Measurements from ENCODE around the gene MLST8. TPM values are rescaled to one million over a fixed set of nuclear protein-coding genes. Genes with fewer than 3 reads are reported as not detected.

The MLST8 gene
- total and polyA plus RNA-seq, 2 donors (not counting 3 experiments of a cell fraction or from before 2014, with no cell fraction given): 36.9 to 129 TPM

GRCh38 chr16:2184346-2184745 lies 20.9 kb upstream of the MLST8 start:
- no peak for DNase-seq (ENCODE audit: low read depth, low spot score)
- CTCF ChIA-PET: no interaction called here
- H3K79me2 ChIP-seq (ENCODE audit: control insufficient read depth, insufficient read depth, low read length): no peaks in the 10 kb centered on the region
- intact Hi-C loops (cut with micrococcal nuclease) (no loop called here), dilution Hi-C loops (cut with MboI; ENCODE audit: extremely low pct_ligation_motif_present, low sequenced_read_pairs) (no loop called here)
- no peaks in the 10 kb centered on the region for H3K27me3 ChIP-seq (ENCODE audit: control insufficient read depth in 2 of 2, insufficient read depth in 2 of 2, low read length in 2 of 2)
- H3K9me3 ChIP-seq (replicated peaks; ENCODE audit: control insufficient read depth, insufficient read depth, low read length): no peaks in the 10 kb centered on the region
- no peak overlapping the region for H3K4me3 ChIP-seq (replicated peaks in 1 of 3; ENCODE audit: insufficient read depth in 1 of 3, low read depth in 1 of 3, low read length in 3 of 3)
- no peaks in the 10 kb centered on the region for H4K20me1 ChIP-seq (replicated peaks; ENCODE audit: control insufficient read depth, extremely low read depth, insufficient read depth, low read length)
- no TSS peak for BruUV-seq (replicated peaks)
- no peaks in the 10 kb centered on the region for H3K4me1 ChIP-seq (ENCODE audit: control insufficient read depth, extremely low read depth, insufficient read depth, low read length)
- H3K9ac ChIP-seq (replicated peaks; ENCODE audit: extremely low read depth, insufficient read depth, low read length): no peak overlapping the region
- H3K36me3 ChIP-seq (ENCODE audit: control insufficient read depth in 2 of 2, extremely low read depth in 1 of 2, insufficient read depth in 2 of 2, low read length in 2 of 2): no peaks in the 10 kb centered on the region
- POLR2A ChIA-PET: interaction anchor here (1.9 kb wide), 1 partner anchor 29 kb away, joined by 5 read pairs; the partner anchor contains the start of gene TRAF7
- FAIRE-seq: no peak
- no peak overlapping the region for H3K4me2 ChIP-seq (ENCODE audit: insufficient read depth, low read length)
- no peaks in the 10 kb centered on the region for H3K9me1 ChIP-seq (replicated peaks; ENCODE audit: control insufficient read depth, extremely low read depth, insufficient read depth, low read length)
- TF ChIP-seq, protein P1, sequence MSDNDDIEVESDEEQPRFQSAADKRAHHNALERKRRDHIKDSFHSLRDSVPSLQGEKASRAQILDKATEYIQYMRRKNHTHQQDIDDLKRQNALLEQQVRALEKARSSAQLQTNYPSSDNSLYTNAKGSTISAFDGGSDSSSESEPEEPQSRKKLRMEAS (IDR thresholded peaks at IDR 0.05; ENCODE audit: insufficient read depth, insufficient read length): no peak
- no peak for TF ChIP-seq FOS (IDR thresholded peaks at IDR 0.05; ENCODE audit: borderline replicate concordance, insufficient read depth, low read length)
- TF ChIP-seq MYC (IDR thresholded peaks at IDR 0.05; ENCODE audit: low read depth, low read length): no peak
- TF ChIP-seq GATA2 (IDR thresholded peaks at IDR 0.05; ENCODE audit: insufficient read depth, insufficient read length, low read depth, low read length): no peak
- no peak for TF ChIP-seq POLR2AphosphoS5 (IDR thresholded peaks at IDR 0.05; ENCODE audit: insufficient read depth, low read depth, low read length)
- no peak for TF ChIP-seq POLR2A (IDR thresholded peaks at IDR 0.05; ENCODE audit: low read depth, low read length)
- TF ChIP-seq JUN (IDR thresholded peaks at IDR 0.05; ENCODE audit: borderline replicate concordance, insufficient read depth, insufficient read length, low read depth): no peak
- no peak for TF ChIP-seq CTCF (IDR thresholded peaks at IDR 0.05; ENCODE audit: extremely low read depth in 1 of 2, insufficient read depth in 1 of 2, low read depth in 1 of 2, low read length in 2 of 2)
- H3K27ac ChIP-seq (ENCODE audit: insufficient read depth, low read depth, low read length): no peak overlapping the region
- H2AFZ ChIP-seq (ENCODE audit: low read depth, low read length): no peak overlapping the region

All from endothelial cell of umbilical vein (primary cell).